GM18873 (cell line): ENCODE data around the gene RAX2.
"Not testable (repeated sequence)": the region's sequence is repeated elsewhere in the genome, so short reads cannot be mapped to it uniquely, and the experiment has no call there.

ENCODE experiments used
- ATAC-seq: cut with Tn5 transposase; IDR thresholded peaks from one replicate; pipeline ENCODE4 v1.9.1; 2021; ENCODE audit warnings: mild to moderate bottlenecking, moderate library complexity, moderate number of reproducible peaks; ENCODE audit not compliant: unreplicated experiment, low FRiP score

RAX2 gene

DNA sequence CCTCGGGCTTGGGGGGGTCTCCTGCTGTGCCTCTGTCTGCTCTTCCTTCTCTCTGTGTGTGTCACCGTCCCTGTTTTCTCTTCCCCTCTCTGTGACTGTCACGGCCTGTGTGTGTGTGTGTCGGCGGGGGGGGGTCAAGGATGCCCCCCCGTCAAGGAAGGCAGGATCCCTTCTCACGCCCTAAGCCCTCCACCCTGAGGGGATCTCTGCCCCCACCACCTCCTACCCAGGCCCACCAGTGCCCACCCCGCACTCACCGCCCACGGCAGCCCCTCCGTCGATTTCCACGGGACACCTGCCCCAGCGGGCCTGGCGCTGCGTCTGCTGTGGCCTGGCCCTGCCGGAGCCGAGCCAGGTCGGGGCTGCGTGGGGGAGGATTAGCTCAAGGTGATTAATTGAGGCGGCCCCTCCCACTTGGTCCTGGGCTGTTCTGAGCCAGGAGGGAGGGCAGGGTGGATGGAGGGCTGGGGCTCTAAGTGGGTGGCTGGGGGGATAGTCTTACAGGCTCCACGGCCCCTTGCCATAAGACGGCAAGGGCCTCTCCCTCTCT lies at the start of gene RAX2:
Gene RAX2 (minus strand): TSS at position 323 of the 550 bp plus-strand sequence. CDS start 486 bp downstream, outside the sequence.
- no peak for ATAC-seq

DNA sequence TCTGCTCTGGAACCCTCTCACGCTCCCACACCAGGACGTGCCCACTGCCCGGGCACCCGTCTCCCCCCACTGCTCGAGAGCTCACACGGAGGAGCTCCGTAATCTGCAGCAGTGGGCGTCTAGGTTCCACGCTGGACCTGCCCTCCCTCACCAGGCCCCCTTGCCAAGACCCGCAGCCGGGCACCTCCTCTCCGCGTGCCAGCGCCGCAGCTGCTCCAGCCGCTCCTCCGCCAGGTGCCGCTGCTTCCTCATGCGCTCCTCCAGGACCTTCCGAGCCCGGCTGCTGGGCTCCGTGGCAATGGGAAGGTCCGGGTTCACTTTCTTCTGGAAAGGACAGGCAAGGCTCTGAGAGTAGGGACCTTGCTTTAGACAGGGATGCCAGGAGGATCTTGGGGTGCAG lies 49.1 kb upstream of the RAX2 start:
- ATAC-seq: no peak

DNA sequence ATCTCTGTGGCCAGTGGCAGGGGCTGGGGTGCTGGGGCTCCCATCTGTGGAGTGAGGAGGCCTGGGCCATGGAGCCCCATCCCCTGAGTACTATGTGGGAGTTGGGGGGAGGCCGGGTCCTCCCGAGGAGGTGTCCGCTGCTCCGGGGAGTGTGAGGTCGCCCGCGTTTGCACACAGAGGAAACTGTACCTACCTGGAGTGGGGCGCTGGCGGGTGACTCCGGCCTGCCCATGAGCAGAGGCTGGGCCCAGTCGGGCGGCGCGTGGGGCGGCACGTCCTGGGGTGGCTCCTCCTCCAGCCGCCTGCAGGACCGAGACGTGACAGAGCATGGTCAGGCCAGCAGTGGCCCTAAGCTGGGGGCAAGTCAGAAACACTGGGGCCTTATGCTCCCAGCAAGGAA lies 48.0 kb upstream of the RAX2 start:
- no peak for ATAC-seq

DNA sequence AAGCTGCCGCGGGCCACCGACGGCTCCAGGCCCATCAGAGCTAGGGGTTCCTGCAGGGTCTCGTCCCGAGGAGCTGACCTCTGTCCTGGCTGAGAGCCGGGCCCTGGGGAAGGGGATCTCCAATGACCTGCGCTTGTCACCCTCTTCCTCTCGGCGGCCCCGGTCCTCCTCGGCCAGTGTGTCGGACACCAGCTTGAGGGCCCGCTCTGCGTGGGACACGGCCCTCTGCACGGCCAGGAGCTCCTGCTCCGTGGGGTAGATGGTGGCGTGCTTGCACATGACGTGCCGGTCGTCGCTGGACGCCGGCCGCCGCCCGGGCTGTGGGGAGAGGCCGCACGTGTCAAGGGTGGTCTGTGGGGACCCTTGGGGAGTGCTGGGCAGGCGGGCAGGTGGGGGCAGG lies 46.9 kb upstream of the RAX2 start:
- no peak for ATAC-seq

DNA sequence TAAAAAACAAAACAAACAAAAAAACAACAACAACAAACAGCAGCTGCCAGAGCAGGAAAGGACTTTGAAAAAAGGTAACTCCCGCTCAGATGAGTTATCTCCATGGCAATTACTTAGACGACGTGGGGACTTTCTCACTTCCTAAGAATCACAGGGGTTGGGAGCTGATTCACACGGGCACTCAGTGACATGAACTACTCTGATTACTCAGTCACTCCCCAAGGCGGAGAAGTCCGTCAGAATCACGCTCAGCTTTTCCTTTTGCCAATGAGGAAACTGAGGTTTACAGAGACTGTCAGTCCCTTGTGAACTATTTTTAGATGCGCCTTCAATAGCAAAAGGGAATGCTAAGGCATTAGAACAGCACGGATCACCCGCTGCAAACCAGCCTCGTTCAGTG lies 46.4 kb upstream of the RAX2 start:
- ATAC-seq: no peak

DNA sequence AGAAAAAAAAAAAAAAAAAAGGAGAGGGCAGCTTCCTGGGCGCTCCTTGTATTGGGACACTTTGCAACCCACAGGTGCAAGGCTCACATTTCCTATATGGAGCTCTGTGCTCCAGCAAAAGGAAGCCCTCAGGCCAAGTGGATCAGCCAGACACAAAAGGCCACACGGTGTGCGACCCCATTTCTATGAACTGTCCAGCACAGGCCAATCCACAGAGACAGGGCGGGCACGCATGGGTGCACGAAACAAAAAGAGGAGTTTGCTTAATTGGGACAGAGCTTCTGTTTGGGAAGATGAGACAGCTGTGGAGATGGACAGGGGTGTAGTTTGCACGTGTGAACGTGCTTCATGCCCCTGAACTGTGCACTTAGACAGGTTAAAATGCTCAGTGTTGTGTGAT lies 45.7 kb upstream of the RAX2 start:
- no peak for ATAC-seq

DNA sequence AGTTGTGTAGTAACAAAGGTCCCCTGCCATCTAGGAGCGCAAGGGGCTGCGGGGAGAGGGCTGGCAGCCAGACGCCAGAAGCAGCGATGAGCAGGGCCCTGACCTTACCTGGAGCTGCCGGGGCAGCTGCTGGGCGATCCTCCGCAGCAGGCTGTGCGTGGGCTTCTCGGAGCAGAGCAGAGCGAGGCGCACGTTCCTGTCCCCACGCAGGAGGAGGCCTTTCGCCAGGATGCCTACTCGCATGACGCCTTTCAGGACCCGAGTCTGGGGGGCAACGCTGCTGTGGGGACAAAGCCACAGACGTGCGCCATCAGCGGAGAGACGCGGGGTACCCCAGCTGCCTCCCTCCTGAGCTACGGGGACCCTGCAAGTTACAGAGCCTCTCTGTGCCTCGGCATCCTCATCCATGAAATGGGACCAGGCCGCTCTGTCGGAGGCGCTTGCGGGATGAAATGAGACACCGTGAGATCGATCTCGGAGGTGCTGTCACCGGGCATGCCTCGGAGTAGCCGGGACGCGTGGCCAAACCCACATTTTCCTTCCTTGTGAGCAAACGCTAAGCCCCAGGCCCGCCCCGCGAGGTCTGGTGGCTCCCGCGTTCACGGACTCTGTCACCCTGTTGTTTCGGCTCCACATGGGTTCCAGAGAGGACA lies 44.7 kb upstream of the RAX2 start:
- ATAC-seq: no peak

DNA sequence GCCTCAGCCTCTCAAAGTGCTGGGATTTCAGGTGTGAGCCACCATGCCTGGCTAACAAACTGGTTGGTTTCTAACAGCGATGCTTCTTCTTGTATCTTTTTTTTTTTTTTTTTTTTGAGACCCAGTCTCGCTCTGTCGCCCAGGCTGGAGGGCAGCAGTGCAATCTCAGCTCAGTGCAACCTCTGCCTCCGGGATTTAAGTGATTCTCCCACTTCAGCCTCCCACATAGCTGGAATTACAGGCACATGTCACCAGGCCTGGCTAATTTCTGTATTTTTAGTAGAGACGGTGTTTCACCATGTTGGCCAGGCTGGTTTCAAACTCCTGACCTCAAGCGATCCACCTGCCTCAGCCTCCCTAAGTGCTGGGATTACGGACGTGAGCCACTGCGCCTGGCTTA lies 44.1 kb upstream of the RAX2 start:
- ATAC-seq: not testable (repeated sequence)

DNA sequence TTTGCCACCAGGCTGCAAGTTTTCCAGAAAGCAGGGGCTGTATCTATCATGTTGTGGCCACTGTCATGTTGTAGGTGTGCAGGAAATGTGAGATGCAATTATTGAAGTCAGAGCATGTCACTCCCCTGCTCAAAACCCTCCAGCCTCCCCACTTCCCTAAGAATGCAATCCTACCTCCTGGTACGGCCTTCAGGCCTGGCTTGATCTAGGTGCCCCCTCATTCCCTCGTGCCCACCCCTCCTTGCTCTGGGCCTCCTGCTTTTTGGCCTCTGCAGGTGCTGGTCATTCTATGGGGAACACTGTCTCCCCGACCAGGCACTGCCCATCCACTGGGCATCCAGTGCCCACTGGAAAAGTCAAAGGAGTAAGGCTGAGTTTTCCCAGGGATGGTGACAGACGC lies 42.6 kb upstream of the RAX2 start:
- ATAC-seq: no peak

DNA sequence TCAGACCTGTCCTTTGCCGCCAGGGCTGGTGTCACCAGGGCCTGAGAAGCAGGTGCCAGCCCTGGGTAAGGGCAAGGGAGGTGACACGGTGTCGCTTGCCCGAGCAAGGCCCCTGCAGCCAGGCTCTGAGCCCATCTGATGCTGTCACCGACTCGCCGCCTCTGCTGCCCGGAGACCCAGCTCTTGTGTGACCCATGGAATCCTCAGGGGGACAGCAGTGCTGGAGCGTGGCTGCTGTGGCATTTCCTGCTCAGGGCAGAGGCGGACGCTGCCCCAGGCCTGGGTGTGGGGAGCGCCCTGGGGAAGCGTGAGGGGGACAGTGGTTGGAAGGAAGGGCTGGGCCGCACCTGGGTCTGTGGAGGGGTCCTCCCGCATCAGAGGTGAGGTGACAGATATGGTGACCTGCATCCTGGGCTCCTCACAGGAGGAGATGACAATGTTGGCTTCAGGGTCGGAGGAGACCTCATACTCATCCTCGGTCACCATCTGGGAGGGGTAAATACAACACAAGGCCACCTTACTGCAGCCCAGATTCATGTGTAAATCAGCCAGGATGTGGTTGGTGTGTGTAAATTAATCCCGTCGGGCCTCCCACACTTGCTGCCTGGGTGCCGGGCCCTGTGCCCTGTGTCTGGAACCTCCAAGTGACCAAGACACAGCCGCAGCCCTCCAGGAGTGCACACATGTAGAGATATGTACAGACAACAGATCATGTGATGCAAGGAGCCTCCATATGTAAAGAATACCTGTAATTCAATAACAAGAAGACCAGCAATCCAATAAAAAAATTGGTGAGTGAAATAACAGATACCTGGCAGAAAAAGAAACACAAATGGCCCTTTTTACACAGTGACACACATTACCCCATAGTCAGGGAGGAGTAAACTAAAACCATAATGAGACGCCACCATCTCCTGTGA lies 41.7 kb upstream of the RAX2 start:
- no peak for ATAC-seq

DNA sequence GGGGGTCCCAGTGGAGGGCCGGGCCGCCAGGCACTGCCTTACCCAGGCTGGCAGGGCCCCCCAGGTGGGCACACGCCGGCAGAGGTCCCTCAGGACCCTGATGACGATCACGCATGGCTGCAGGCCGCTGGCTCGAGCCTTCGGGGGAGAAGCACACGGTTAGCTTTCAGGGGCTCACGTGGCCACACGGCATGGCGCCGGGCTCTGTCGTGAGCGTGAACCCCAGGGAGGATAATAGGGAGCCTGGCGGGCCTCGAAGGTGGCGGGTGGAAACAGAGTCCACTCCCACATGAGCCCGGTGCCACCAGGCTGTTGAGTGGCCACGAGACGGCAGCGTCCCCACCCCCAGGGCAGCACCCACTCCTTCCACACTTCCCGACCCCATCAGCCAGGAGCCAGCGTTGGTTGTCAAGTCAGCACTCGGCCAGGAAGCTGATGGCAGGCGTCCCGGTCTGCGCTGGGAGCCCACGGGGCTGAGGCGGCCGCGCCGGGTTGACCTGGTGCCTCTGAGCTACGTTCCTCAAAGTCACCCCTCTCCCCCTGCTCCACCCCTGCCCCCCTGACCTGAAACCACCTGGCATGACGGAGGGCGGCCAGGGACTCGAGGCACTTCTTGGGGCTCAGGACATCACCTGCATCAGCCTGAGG lies 38.8 kb upstream of the RAX2 start:
- no peak for ATAC-seq

DNA sequence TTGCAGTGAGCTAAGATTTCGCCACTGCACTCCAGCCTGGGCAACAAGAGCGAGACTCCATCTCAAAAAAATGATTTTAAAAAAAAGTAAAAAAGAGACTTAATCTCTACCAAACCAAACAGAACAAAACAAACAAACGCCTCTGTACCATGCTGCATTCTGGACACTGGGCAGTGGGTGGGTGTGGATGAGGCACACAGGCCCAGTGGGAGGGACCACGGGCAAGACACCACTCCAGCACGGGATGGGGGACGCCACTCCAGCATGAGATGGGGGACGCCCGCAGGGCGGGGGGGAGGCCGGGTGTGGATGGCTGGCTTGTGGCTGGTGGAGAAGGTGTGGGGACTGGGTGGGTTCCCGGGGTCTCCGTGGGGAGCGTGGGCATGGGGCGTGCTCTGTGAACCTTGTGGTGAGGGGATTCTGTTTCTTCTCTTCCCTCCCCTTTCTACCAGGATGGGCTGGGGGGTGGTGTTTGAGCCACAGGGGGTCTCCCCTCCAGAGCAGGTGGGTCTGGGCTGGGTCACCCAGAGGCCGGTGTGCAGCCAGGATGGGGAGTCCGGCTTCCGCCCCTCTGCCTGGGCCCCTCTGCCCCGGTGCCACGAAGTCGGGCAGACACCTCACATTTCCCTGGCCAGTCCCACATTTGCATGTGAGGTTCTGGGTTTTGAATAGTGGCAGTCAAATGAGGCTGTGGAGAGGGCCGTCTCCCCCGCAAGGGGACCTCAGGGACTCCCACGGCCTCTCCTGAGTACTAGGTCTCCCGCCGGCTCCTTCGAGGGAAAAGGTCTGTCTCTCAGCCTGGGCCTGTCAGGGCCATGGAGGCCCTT lies 38.1 kb upstream of the RAX2 start:
- ATAC-seq: no peak

DNA sequence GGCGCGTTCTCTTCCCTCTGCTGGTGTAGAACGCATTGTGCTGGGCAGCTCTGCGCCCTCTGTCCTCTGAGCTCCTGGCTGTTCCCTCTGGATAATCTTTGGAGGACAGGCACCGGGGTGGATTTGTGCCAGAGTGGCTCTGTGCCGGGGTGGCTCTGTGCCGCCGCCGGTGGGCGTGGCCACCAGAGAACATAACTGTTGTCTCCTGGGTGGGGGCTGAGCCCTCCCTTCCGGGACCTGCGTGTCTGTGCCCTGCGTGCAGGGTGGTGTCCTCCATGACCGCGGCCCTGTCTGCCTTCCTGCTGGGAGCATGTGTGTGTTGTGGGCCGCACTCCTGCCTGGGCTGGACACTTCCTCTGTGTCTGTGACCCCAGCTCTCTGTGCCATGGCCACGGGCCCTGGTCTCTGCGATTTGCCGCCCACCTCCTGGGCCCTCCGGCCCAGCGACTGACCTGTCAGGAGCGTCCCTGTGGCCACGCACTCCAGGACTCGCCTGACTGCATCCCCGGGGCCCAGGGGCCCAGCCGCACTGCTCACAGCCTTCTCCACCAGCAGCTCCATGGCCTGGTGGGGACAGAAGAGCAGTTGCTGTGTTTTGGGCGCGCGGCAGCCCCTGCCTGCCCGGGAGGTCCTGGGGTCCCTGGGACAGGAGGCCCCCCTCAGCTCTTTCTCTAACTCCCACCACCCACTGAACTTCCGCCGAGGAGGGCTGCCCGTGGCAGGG lies 36.6 kb upstream of the RAX2 start:
- no peak for ATAC-seq

DNA sequence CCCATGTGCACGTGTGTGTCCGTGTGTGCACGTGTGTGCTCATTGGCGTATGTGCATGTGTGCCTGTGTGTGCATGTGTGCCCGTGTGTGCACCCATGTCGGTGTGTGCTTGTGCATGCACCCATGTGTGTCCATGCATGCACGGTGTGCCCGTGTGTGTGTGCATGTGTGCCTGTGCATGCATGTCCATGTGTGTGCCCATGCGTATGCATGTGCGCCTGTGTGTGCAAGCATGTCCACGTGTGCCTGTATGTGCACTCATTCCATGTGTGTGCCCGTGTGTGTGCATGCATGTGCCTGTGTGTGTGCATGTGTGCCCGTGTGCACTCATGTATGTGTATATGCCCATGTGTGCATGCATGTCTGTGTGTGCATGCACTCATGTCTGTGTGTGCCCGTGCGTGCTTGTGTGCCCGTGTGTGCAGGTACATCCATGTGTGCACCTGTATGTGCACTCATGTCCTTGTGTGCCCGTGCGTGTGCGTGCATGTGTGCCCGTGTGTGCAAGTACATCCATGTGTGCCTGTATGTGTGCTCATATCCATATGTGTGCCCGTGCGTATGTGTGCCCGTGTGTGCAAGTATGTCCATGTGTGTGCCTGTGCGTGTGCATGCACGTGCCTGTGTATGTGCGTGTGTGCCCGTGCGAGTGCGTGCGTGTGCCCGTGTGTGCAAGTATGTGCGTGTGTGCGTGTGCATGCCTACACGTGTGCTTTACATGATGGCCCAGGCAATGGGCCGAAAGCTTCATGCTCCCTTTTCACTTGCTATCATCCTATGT lies 35.7 kb upstream of the RAX2 start:
- ATAC-seq: no peak

DNA sequence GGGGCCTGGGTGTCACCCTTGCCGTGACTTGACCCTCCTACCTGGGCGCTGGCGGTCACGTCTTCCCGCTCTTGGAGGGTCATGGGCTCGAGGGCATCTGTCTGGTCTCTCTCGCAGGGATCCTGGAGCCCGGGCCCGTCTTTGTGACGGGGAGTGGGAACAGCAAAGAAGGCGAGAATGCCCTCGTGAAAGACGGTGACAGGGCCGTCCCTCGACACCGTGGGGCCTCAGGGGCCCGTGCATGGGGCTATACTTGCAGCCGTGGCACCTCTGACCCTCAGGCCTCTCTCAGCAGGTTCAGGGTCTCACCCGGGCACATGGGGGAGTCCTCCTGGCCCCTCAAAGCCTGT lies 35.1 kb upstream of the RAX2 start:
- ATAC-seq: no peak

DNA sequence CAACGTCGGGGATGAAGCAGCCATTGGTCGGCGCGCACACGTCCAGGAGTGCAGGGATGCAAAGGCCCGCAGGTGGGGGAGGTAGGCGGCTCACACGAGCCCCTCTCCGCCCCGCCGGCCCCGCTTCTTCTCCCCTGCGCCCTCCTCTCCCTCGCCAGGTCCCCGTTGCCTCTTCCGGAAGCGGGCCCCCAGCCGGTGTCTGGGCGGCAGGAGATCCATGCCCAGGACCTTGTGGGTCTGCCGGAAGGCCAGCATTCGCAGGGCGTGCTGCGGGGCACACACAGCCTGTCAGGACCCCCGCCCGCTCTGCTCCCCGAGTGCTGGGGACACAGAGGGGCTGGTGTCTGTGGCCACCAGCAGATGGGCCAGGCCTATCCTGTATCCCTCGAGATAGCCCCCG lies 33.8 kb upstream of the RAX2 start:
- ATAC-seq: no peak

DNA sequence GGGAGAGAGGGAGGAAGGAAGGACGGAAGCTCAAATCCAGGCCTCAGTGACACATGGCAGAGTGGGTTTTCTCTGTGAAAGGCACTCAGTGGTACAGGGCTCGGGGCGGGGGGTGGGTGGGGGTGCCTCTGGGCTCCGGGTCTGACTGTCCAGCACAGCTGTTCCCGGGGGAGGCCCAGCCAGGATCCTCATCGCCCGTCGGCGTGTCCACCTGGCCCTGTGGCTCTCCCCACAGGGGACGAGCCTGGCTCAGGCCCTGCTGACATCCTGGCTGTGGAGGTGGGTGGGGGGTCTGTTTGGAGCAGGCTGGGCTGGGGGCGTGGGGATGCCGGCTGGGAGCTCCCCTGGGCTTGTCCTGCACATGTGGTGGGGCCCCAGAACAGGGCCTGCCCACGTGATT lies 32.4 kb upstream of the RAX2 start:
- ATAC-seq: no peak

DNA sequence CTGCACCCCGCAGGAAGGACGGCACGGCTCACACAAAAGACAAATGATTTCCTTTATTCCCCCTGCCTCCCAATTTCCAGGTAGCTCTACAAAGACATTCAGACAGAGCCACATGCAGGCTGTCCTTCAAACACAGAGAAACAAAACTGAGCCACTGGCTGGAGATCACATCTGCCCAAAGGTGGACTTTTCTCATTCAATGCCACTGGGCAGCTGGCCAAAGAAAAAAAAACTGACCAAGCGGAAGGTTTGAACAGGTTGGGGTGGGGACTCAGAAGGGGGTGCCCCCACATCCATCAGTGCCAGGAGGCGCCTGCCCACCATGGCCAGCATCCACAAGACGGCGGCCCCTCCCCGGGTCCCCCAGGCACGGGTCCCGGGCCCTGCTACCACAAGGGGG lies 32.0 kb upstream of the RAX2 start:
- no peak for ATAC-seq
